ENCODE data around the gene MTFMT.
"Not testable (repeated sequence)": the region's sequence is repeated elsewhere in the genome, so short reads cannot be mapped to it uniquely, and the experiment has no call there.

MTFMT gene

GRCh38 chr15:65048241-65048640 lies 18.8 kb upstream of the MTFMT start:
- no peak overlapping the region for H3K4me3 ChIP-seq (ENCODE audit: control insufficient read depth, low read depth, low read length)
- no peak for TF ChIP-seq CTCF (IDR thresholded peaks at IDR 0.05; ENCODE audit: control insufficient read depth, insufficient read depth, low read depth, low read length, missing control alignments)
- DNase-seq (ENCODE audit: low read depth): no peak

GRCh38 chr15:65044724-65045481 lies 15.5 kb upstream of the MTFMT start, which contains the start of gene SLC51B:
SLC51B (plus strand) TSS chr15:65045387; CDS start chr15:65050005, 4,618 bp downstream.
- TF ChIP-seq CTCF (IDR thresholded peaks at IDR 0.05; ENCODE audit: control insufficient read depth, insufficient read depth, low read depth, low read length, missing control alignments): no peak
- no peak within 1 kb of the TSS for H3K4me3 ChIP-seq (ENCODE audit: control insufficient read depth, low read depth, low read length)
- no peak for DNase-seq (ENCODE audit: low read depth)

- H3K4me3 ChIP-seq (ENCODE audit: control insufficient read depth, low read depth, low read length): not testable (repeated sequence)
- peak; percentile 16 for DNase-seq (ENCODE audit: low read depth)
Observed at GRCh38 chr15:65044218-65044617, 14.8 kb upstream of the MTFMT start.

GRCh38 chr15:65042776-65043327 lies 13.4 kb upstream of the MTFMT start:
- DNase-seq (ENCODE audit: low read depth): no peak
- H3K4me3 ChIP-seq (ENCODE audit: control insufficient read depth, low read depth, low read length): no peak overlapping the region
- no peak for TF ChIP-seq CTCF (IDR thresholded peaks at IDR 0.05; ENCODE audit: control insufficient read depth, insufficient read depth, low read depth, low read length, missing control alignments)

- no peak overlapping the region for H3K4me3 ChIP-seq (ENCODE audit: control insufficient read depth, low read depth, low read length)
- DNase-seq (ENCODE audit: low read depth): no peak
- no peak for TF ChIP-seq CTCF (IDR thresholded peaks at IDR 0.05; ENCODE audit: control insufficient read depth, insufficient read depth, low read depth, low read length, missing control alignments)
Observed at GRCh38 chr15:65041787-65042186, 12.3 kb upstream of the MTFMT start.

GRCh38 chr15:65040461-65040860 lies 11.0 kb upstream of the MTFMT start:
- no peak for DNase-seq (ENCODE audit: low read depth)
- no peak overlapping the region for H3K4me3 ChIP-seq (ENCODE audit: control insufficient read depth, low read depth, low read length)
- no peak for TF ChIP-seq CTCF (IDR thresholded peaks at IDR 0.05; ENCODE audit: control insufficient read depth, insufficient read depth, low read depth, low read length, missing control alignments)

- TF ChIP-seq CTCF (IDR thresholded peaks at IDR 0.05; ENCODE audit: control insufficient read depth, insufficient read depth, low read depth, low read length, missing control alignments): no peak
- H3K4me3 ChIP-seq (ENCODE audit: control insufficient read depth, low read depth, low read length): no peak overlapping the region
- no peak for DNase-seq (ENCODE audit: low read depth)
Observed at GRCh38 chr15:65038836-65039235, 9.4 kb upstream of the MTFMT start.

Data from AG09309 (cell line).